KOPT-K1 (cell line): ENCODE measurements around the gene TMEM167B.
"Not testable (repeated sequence)": the region's sequence is repeated elsewhere in the genome, so short reads cannot be mapped to it uniquely, and the experiment has no call there.

Experiments
- H3K27ac ChIP-seq: fragments of 200-600 bp; sonication (generic); 2 replicates; pipeline ENCODE4 v1.5.1; 2016; ENCODE audit warnings: antibody characterized with exemption, mild to moderate bottlenecking, low read depth, low read length; ENCODE audit not compliant: poor library complexity, severe bottlenecking
- H3K36me3 ChIP-seq: fragments of 200-600 bp; sonication (generic); 2 replicates; pipeline ENCODE4 v1.5.1; 2017; ENCODE audit warnings: antibody characterized with exemption, mild to moderate bottlenecking, low read length, moderate library complexity; ENCODE audit not compliant: insufficient read depth
- H3K9me3 ChIP-seq: fragments of 200-600 bp; sonication (generic); 2 replicates; pipeline ENCODE4 v1.5.1; 2017; ENCODE audit warnings: antibody characterized with exemption, low read length, mild to moderate bottlenecking; ENCODE audit not compliant: insufficient read depth, poor library complexity, severe bottlenecking

The TMEM167B gene

DNA sequence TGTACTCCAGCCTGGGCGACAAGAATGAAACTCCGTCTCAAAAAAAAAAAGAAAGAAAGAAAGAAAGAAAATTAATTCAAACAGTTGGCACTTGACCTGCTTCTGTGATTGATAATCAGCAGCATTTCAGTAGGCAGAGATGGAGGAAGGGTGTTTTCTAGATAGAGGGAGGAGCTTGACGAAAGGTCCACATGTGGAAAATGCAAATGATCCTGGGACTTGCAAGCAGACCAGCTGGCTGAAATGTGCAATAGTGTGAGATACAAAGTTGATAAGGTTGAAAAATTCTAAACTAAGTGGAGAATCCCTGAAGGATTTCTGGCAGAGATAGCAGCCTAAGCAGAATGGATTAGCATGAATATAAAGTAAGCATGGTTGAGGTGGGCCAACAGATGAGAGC is 27.5 kb downstream of the TMEM167B start:
- H3K36me3 ChIP-seq: no peaks in the 10 kb centered on the region
- H3K9me3 ChIP-seq: no peaks in the 10 kb centered on the region
- H3K27ac ChIP-seq: no peak overlapping the region

GRCh38 chr1:109120356-109120755 is 29.8 kb downstream of the TMEM167B start:
- Histone ChIP-seq H3K27ac (no peak overlapping the region), H3K9me3 (no peaks in the 10 kb centered on the region), H3K36me3 (no peaks in the 10 kb centered on the region)

DNA sequence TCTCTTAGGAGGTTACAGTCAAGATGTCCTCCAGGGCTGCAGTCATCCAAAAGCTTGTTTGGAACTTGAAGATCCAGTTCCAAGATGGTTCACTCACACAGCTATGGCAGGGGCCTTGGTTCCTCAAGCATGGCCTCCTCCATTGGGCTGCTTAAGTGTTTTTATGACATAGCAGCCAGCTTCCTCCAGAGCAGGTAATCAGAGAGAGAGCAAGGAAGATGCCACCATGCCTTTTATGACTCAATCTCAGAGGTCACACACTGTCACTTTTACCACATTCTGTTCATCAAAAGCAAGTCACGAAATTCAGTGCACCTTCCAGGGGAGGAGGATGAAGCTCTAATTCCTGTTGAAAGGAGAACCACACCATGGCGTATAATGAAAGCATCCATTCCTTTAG is 40.5 kb downstream of the TMEM167B start:
- Histone ChIP-seq H3K9me3 (no peaks in the 10 kb centered on the region), H3K36me3 (no peaks in the 10 kb centered on the region), H3K27ac (no peak overlapping the region)

- Histone ChIP-seq H3K27ac (no peak overlapping the region), H3K9me3 (no peaks in the 10 kb centered on the region), H3K36me3 (no peaks in the 10 kb centered on the region)
Measured at GRCh38 chr1:109131800-109132199, 41.2 kb downstream of the TMEM167B start.

- Histone ChIP-seq H3K27ac (no peak overlapping the region), H3K9me3 (no peaks in the 10 kb centered on the region), H3K36me3 (no peaks in the 10 kb centered on the region)
Measured at GRCh38 chr1:109133002-109133706, 42.6 kb downstream of the TMEM167B start.

DNA sequence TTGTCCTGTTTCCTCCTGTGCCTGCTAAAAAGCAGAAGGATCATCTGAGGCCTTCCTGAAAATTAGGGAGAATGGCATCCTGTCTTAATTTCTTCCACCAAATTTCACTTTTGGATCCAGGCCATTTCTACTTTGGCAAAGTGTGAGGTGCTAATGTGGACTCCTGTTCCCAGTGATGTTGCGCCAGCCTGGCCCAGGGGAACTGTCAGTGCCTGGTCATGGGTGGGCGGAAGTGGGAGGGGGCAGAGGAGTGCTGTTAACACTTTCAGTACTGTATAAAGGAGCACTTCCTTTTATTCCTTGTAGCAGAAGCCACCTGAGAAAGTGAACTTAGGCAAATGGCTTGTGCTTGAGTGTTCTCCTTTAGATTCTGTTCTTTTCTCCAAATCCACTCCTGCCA is 43.3 kb downstream of the TMEM167B start:
- H3K36me3 ChIP-seq: no peaks in the 10 kb centered on the region
- H3K27ac ChIP-seq: peak overlapping the region; percentile 25
- H3K9me3 ChIP-seq: no peaks in the 10 kb centered on the region

DNA sequence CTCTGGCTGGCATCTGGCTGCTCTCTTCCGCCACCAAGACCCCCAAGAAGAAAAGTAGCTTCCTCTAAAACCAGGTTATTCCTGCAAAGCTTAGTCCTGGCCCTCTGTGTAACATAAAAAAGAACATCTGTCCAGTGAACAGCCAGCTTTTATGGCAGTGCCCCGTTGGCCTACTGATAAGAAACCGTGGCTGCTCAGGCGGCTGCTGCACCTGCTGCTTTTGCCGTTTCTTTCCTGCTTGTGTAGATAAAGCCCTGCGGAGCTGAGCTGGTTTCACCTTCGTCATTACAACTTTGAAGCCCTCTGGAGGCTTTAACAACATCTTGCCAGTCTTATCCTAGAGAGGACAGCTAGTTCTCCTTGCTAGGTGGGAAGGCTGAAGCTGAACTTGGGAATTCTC is 43.9 kb downstream of the TMEM167B start:
- H3K9me3 ChIP-seq: no peaks in the 10 kb centered on the region
- peak overlapping the region; percentile 25 for H3K27ac ChIP-seq
- H3K36me3 ChIP-seq: no peaks in the 10 kb centered on the region

GRCh38 chr1:109135940-109136339 is 45.4 kb downstream of the TMEM167B start:
- H3K9me3 ChIP-seq: no peaks in the 10 kb centered on the region
- no peak overlapping the region for H3K27ac ChIP-seq

GRCh38 chr1:109136766-109137165 is 46.2 kb downstream of the TMEM167B start:
- H3K27ac ChIP-seq: no peak overlapping the region
- no peaks in the 10 kb centered on the region for H3K36me3 ChIP-seq
- no peaks in the 10 kb centered on the region for H3K9me3 ChIP-seq

More at GRCh38 chr1:109135940-109136339, 45.4 kb downstream of the TMEM167B start:
- H3K36me3 ChIP-seq: no peaks in the 10 kb centered on the region

GRCh38 chr1:109137958-109138357 is 47.4 kb downstream of the TMEM167B start:
- H3K27ac ChIP-seq: no peak overlapping the region
- no peaks in the 10 kb centered on the region for H3K36me3 ChIP-seq
- H3K9me3 ChIP-seq: no peaks in the 10 kb centered on the region

- H3K9me3 ChIP-seq: no peaks in the 10 kb centered on the region
- H3K27ac ChIP-seq: no peak overlapping the region
- no peaks in the 10 kb centered on the region for H3K36me3 ChIP-seq
Measured at GRCh38 chr1:109138358-109138757, 47.8 kb downstream of the TMEM167B start.

DNA sequence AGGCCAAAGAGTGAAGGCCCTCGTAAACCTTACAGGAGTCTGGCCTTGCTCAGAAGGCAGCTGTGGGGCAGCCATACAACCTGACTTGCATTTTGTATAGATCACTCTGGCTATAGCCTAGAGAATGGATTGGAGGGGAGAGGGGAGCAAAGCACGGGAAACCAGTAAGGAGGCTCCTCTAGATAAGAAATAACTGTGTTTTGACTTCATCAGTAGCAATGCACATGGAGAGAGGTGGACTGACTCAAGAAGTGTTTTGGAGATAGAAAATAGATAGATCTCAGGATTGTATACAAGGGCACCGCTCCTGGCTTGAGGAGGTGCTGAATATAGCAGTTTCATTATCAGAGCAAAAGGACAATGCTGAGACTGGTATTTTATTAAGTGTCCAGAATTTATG is 49.8 kb downstream of the TMEM167B start:
- no peaks in the 10 kb centered on the region for H3K9me3 ChIP-seq
- no peaks in the 10 kb centered on the region for H3K36me3 ChIP-seq
- no peak overlapping the region for H3K27ac ChIP-seq

GRCh38 chr1:109142260-109142659 is 51.7 kb downstream of the TMEM167B start:
- no peaks in the 10 kb centered on the region for H3K36me3 ChIP-seq
- no peak overlapping the region for H3K27ac ChIP-seq

GRCh38 chr1:109142725-109143124 is 52.2 kb downstream of the TMEM167B start:
- not testable (repeated sequence) for H3K27ac ChIP-seq, H3K9me3 ChIP-seq, H3K36me3 ChIP-seq

More at GRCh38 chr1:109142260-109142659, 51.7 kb downstream of the TMEM167B start:
- H3K9me3 ChIP-seq: no peaks in the 10 kb centered on the region
